Prostate gland (tissue), 2 donors: ENCODE measurements around the gene ZNF526. TPM values are rescaled to one million over a fixed set of nuclear protein-coding genes. Genes with fewer than 3 reads are reported as not detected.
A peak's percentile ranks its signal among the peaks of the same experiment; 100 is the strongest.

Experiments used
- DNase-seq: peaks from one replicate; pipeline ENCODE4 v3.0.0-alpha.2; 2019; ENCODE audit warnings: low spot score
- H3K27ac ChIP-seq, 2 donors: fragments of 200-600 bp; sonication (generic); 2 replicates each; pipeline ENCODE4 v1.5.1; 2017 to 2019
- H3K27me3 ChIP-seq: fragments of 200-600 bp; sonication (generic); replicated peaks from 2 replicates; pipeline ENCODE4 v1.5.1; 2019; ENCODE audit not compliant: insufficient read depth
- H3K36me3 ChIP-seq, 2 donors: fragments of 200-600 bp; sonication (generic); 1 replicate in 1 of 2; 2 replicates in 1 of 2; pipeline versions ENCODE4 v1.5.1 to v1.8.1; 2017 to 2019
- H3K4me1 ChIP-seq: fragments of 200-600 bp; sonication (generic); replicated peaks from 2 replicates; pipeline ENCODE4 v1.5.1; 2019
- H3K4me3 ChIP-seq, 2 donors: fragments of 200-600 bp; sonication (generic); 2 replicates each; pipeline ENCODE4 v1.5.1; 2017 to 2019
- H3K9me3 ChIP-seq: fragments of 200-600 bp; sonication (generic); 2 replicates; pipeline ENCODE4 v1.5.1; 2017
- CTCF ChIP-seq, 4 experiments: fragments of 200-600 bp in 2 of 4; fragments of 450-650 bp in 2 of 4; sonication (generic) in 2 of 4; IDR thresholded peaks; 1 replicate in 3 of 4; 2 replicates in 1 of 4; pipeline ENCODE4 v1.5.1; 2016 to 2019; ENCODE audit warnings: antibody characterized with exemption in 4 of 4, mild to moderate bottlenecking in 2 of 4, moderate library complexity in 2 of 4
- POLR2A ChIP-seq: fragments of 450-650 bp; IDR thresholded peaks from one replicate; pipeline ENCODE4 v1.6.1; 2016; ENCODE audit warnings: antibody characterized with exemption, mild to moderate bottlenecking
- POLR2AphosphoS5 ChIP-seq: sonication (generic); formaldehyde crosslinking; IDR thresholded peaks from one replicate; pipeline ENCODE4 v1.6.1; 2017; ENCODE audit warnings: antibody characterized with exemption
- whole genome bisulfite sequencing: methylation state at CpG from one replicate; pipeline ENCODE4 v1.1.5; 2018; 5-methylcytosine and 5-hydroxymethylcytosine counted together
- intact Hi-C: fragments of 100-400 bp; cut with DNase I; formaldehyde crosslinking; loops from one replicate; pipeline ENCODE4 v1.14.2; 2022
- total RNA-seq, 2 donors: library from RNA; depleted of rRNA; stranded (reverse); fragments of >200 nt; gene quantifications; one replicate each; pipeline ENCODE4 v1.1.0, GENCODE V29; 2016

ZNF526 gene
- total RNA-seq, 2 donors from 2014 or later = 8.2 to 14.1 TPM

DNA sequence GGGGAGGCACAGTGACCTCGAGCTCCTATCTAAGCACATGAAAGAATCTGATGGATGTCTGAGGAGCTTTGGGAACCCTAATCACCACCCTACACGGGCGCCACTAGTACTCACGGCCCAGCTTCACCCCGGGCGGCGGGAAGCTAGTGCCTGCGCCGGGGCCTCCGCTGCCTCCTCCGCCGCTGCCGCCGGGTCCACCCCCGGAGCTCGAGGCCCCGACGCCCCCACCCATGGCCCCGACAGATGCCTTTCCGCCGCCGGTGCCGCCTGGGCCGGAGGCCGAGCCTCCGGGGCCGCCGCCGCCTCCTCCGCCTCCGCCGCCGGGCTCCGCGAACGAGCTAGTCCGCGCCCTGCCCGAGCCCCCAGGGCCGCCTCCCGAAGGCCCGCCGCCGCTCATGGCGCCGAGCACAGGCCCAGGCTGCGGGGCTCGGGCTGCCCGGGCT is 22.0 kb downstream of the ZNF526 start:
- Histone ChIP-seq H3K9me3 (no peaks in the 10 kb centered on the region), H3K4me1 (peaks cover 11% of the 10 kb centered on the region), H3K27ac (peak overlapping the region; percentile 82 to 94), H3K36me3 (no peaks in the 10 kb centered on the region), H3K27me3 (no peaks in the 10 kb centered on the region), H3K4me3 (peak overlapping the region; percentile 92 to 96)
- TF ChIP-seq POLR2AphosphoS5 (no peak), POLR2A (no peak), CTCF (IDR thresholded peaks at IDR 0.05) (no peak)
- DNase-seq = no peak
- intact Hi-C loops = no loop called here
- 0% methylated on average over 48 of the region's 49 CpGs for WGBS

DNA sequence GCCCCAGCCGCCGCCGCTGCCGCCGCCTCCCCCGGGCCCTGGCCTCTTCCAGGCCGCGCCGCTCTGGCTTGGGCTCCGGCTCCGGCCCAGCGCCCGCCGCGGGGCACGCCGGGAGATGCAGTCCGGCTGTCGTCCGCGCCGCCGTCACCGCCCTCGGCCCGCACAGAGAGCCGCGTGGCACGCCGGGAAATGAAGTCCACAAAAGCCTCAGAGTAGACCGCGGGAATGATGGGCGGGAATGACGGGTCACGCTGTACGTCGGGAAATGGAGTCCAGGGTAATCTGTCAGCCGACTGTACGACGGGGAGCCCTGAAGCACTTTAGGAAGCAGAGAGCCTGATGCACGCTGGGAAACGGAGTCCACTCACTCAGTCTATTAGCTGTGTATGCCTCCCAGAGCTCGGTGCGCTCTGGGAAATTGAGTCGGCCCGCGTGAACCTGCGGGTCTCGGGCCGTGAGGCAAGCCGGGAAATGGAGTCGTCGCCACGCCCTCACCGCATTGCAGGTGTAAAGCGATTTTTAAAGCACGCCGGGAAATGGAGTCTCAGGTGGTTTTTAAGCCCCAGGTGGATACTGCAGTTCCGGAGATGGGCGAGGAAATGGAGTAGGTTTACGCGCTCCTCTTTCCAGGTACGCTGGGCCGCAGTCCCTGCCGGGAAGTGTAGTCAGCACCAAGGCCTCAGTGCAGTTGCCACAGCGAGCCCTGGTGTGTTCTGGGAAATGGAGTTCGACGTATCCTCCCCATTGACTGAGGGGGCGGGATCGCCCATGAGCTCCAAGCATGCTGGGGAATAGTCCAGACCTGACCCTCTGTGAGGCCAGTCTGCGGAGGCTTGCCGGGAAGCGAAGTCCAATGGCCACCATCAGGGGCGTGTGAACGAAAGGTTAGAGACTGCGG is 22.6 kb downstream of the ZNF526 start, which contains the start of gene GSK3A:
Gene GSK3A (minus strand): TSS at position 91 of the 898 bp plus-strand sequence. CDS start 137 bp downstream, outside the sequence.
- Histone ChIP-seq H3K27me3 (no peaks in the 10 kb centered on the region), H3K4me3 (peak within 1 kb of the TSS; percentile 92 to 96), H3K27ac (peak within 1 kb of the TSS; percentile 82 to 94), H3K9me3 (no peaks in the 10 kb centered on the region), H3K4me1 (peaks cover 11% of the 10 kb centered on the region), H3K36me3 (no peaks in the 10 kb centered on the region)
- TF ChIP-seq POLR2AphosphoS5 (peak; percentile 95), CTCF (IDR thresholded peaks at IDR 0.05) (peak in 2 of 4 experiments; percentile 17 to 22), POLR2A (peak; percentile 94)
- intact Hi-C loops = no loop called here
- WGBS = under 1% methylated on average over 75 of the region's 76 CpGs
- peak; percentile 99 for DNase-seq

DNA sequence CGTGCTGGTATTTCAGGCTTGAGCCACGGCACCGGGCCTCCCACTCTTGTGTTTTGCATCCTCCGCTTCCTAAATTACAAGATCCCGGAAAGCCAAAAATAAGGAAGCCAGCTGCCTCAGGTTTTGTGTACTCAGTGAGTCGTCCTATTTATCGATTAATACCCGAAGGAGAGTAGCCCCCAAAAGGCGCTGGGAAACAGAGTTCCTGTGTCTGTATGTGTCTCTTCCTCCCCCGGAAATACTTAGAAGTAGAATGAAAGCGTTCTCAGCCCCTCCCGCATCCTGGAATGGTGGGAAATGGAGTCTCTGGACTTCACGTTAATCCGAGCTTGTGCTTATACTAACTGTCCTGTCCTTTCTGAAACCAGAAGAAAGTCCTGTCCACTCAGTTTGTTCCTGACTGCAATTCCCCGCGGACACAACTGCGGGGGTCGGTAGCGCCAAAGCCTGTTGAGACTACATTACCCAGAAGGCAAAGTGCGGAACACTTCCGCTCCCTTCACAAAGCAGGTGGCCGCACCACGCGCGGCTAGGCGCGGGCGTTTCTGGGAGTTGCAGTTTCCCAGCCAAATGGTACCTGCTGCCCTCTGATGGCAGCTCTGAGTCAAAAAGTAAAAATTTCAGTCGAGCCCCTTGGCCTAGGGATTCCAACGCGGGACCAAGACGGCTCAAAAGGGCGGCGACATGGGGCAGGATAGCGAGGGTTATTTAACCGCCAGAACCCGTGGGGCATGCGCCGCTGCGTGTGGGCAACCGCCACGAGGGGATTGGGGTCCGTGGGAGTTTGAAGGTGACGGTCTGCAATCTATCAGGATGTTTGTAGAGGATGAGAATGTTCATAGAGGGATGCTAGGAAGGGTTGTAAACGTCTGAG is 24.5 kb downstream of the ZNF526 start:
- no peaks in the 10 kb centered on the region for H3K9me3 ChIP-seq
- H3K36me3 ChIP-seq = no peaks in the 10 kb centered on the region
- peak overlapping the region; percentile 92 to 96 for H3K4me3 ChIP-seq
- DNase-seq = peak; percentile 93
- intact Hi-C loops = no loop called here
- no peaks in the 10 kb centered on the region for H3K27me3 ChIP-seq
- peak; percentile 49 for TF ChIP-seq POLR2A
- peak; percentile 56 to 90 (median 84) for TF ChIP-seq CTCF (IDR thresholded peaks at IDR 0.05)
- peak; percentile 98 for TF ChIP-seq POLR2AphosphoS5
- 2% methylated on average over 45 of the region's 45 CpGs for WGBS
- peaks cover 11% of the 10 kb centered on the region for H3K4me1 ChIP-seq
- peak overlapping the region; percentile 82 to 94 for H3K27ac ChIP-seq

GRCh38 chr19:42245231-42245630 is 25.1 kb downstream of the ZNF526 start:
- TF ChIP-seq POLR2A = no peak
- no peak for TF ChIP-seq CTCF (IDR thresholded peaks at IDR 0.05)
- TF ChIP-seq POLR2AphosphoS5 = no peak
- no peak for DNase-seq
- intact Hi-C loops = no loop called here
- H3K4me3 ChIP-seq = no peak overlapping the region
- H3K36me3 ChIP-seq = no peaks in the 10 kb centered on the region
- peaks cover 11% of the 10 kb centered on the region for H3K4me1 ChIP-seq
- 77% methylated on average over 10 of the region's 10 CpGs for WGBS
- H3K27ac ChIP-seq = peak overlapping the region; percentile 82 to 94
- no peaks in the 10 kb centered on the region for H3K27me3 ChIP-seq
- no peaks in the 10 kb centered on the region for H3K9me3 ChIP-seq
